Measurements from ENCODE around the gene MAPKAP1. TPM values are rescaled to one million over a fixed set of nuclear protein-coding genes. Genes with fewer than 3 reads are reported as not detected.

Gene MAPKAP1

GRCh38 chr9:125388978-125389377, 318.0 kb downstream of the MAPKAP1 start:
- no peaks in the 10 kb centered on the region for H3K79me1 ChIP-seq (ENCODE audit: low read length)
- no peak overlapping the region for H3K23ac ChIP-seq (ENCODE audit: low read length)
- H3K36me3 ChIP-seq (ENCODE audit: control insufficient read depth, insufficient read depth, low read length): no peaks in the 10 kb centered on the region
- H4K5ac ChIP-seq (ENCODE audit: low read length): no peak overlapping the region
- H3K4ac ChIP-seq (ENCODE audit: low read depth, low read length): no peak overlapping the region
- H2BK120ac ChIP-seq (ENCODE audit: low read depth, low read length): no peak overlapping the region
- H3K79me2 ChIP-seq (ENCODE audit: control insufficient read depth, insufficient read depth, low read length): no peaks in the 10 kb centered on the region
- WGBS (ENCODE audit: extremely low coverage, insufficient coverage, low lambda C conversion rate): no CpG with 5 or more reads among the region's 6 CpGs
- no peak overlapping the region for H3K27ac ChIP-seq (ENCODE audit: low read depth, low read length)
- no peak overlapping the region for H2BK5ac ChIP-seq (ENCODE audit: low read length)
- H3K9ac ChIP-seq (ENCODE audit: low read length): no peak overlapping the region
- no peak overlapping the region for H2BK15ac ChIP-seq (replicated peaks; ENCODE audit: low read depth)
- H3K56ac ChIP-seq (ENCODE audit: low read length): no peak overlapping the region
- no peak overlapping the region for H2AK5ac ChIP-seq (ENCODE audit: low read length)
- H3K18ac ChIP-seq (ENCODE audit: low read length): no peak overlapping the region
- H3K4me1 ChIP-seq (ENCODE audit: control insufficient read depth, low read depth, low read length): no peaks in the 10 kb centered on the region
- no peak for DNase-seq
- no peak overlapping the region for H3K4me2 ChIP-seq (ENCODE audit: low read length)
- H3K4me3 ChIP-seq (ENCODE audit: low read length): no peak overlapping the region
- no peak overlapping the region for H4K8ac ChIP-seq (ENCODE audit: low read depth, low read length)
- no peaks in the 10 kb centered on the region for H3K27me3 ChIP-seq (ENCODE audit: insufficient read depth, low read length, poor library complexity)

GRCh38 chr9:125387861-125388524, 319.0 kb downstream of the MAPKAP1 start:
- H2AK5ac ChIP-seq (ENCODE audit: low read length): no peak overlapping the region

More at GRCh38 chr9:125387861-125388524, 319.0 kb downstream of the MAPKAP1 start:
- Histone ChIP-seq H2BK15ac (replicated peaks; ENCODE audit: low read depth) (no peak overlapping the region), H4K5ac (ENCODE audit: low read length) (no peak overlapping the region), H3K18ac (ENCODE audit: low read length) (no peak overlapping the region), H2BK120ac (ENCODE audit: low read depth, low read length) (no peak overlapping the region), H3K79me1 (ENCODE audit: low read length) (no peaks in the 10 kb centered on the region), H3K36me3 (ENCODE audit: control insufficient read depth, insufficient read depth, low read length) (no peaks in the 10 kb centered on the region), H3K4me1 (ENCODE audit: control insufficient read depth, low read depth, low read length) (no peaks in the 10 kb centered on the region), H2BK5ac (ENCODE audit: low read length) (no peak overlapping the region), H3K23ac (ENCODE audit: low read length) (no peak overlapping the region), H3K27me3 (ENCODE audit: insufficient read depth, low read length, poor library complexity) (no peaks in the 10 kb centered on the region), H3K9ac (ENCODE audit: low read length) (no peak overlapping the region), H3K56ac (ENCODE audit: low read length) (no peak overlapping the region), H3K4ac (ENCODE audit: low read depth, low read length) (no peak overlapping the region), H3K27ac (ENCODE audit: low read depth, low read length) (no peak overlapping the region), H3K79me2 (ENCODE audit: control insufficient read depth, insufficient read depth, low read length) (no peaks in the 10 kb centered on the region), H3K4me3 (ENCODE audit: low read length) (no peak overlapping the region), H3K4me2 (ENCODE audit: low read length) (no peak overlapping the region), H4K8ac (ENCODE audit: low read depth, low read length) (no peak overlapping the region)
- WGBS (ENCODE audit: extremely low coverage, insufficient coverage, low lambda C conversion rate): no CpG with 5 or more reads among the region's 14 CpGs
- DNase-seq: no peak

Small RNA genes lying within 50 kb of the gene (small RNA-seq; reads per million reads assigned to genes)
- gene RF00017 (ENCODE audit: insufficient read depth): not detected
